ENCODE results near the gene TM4SF18.

The TM4SF18 gene

GRCh38 chr3:149362366-149362765 is 28.9 kb upstream of the TM4SF18 start:
- TF ChIP-seq ZNF184 (tag by site-specific recombination; IDR thresholded peaks at IDR 0.05) (no peak), ZSCAN5A (tag by site-specific recombination; IDR thresholded peaks at IDR 0.05) (no peak), ZNF830 (tag by site-specific recombination; IDR thresholded peaks at IDR 0.05; ENCODE audit: low read depth) (no peak), ZNF248 (tag by site-specific recombination; IDR thresholded peaks at IDR 0.05) (no peak), ZNF202 (tag by site-specific recombination; IDR thresholded peaks at IDR 0.05; ENCODE audit: borderline replicate concordance) (no peak), ZNF658 (tag by site-specific recombination; IDR thresholded peaks at IDR 0.05) (no peak), ZNF398 (tag by site-specific recombination; IDR thresholded peaks at IDR 0.05) (no peak), ZBTB49 (tag by site-specific recombination; IDR thresholded peaks at IDR 0.05; ENCODE audit: low read depth) (no peak), ZNF473 (tag by site-specific recombination; IDR thresholded peaks at IDR 0.05) (no peak), ZNF391 (tag by site-specific recombination; IDR thresholded peaks at IDR 0.05; ENCODE audit: borderline replicate concordance, low read depth) (no peak), ZNF148 (tag by site-specific recombination; IDR thresholded peaks at IDR 0.05; ENCODE audit: borderline replicate concordance) (no peak), HOXA7 (CRISPR knock-in tag; IDR thresholded peaks at IDR 0.05; ENCODE audit: borderline replicate concordance) (no peak), ZNF600 (tag by site-specific recombination; IDR thresholded peaks at IDR 0.05) (no peak), ZNF560 (tag by site-specific recombination; IDR thresholded peaks at IDR 0.05; ENCODE audit: borderline replicate concordance) (no peak), ZNF214 (tag by site-specific recombination; IDR thresholded peaks at IDR 0.05; ENCODE audit: borderline replicate concordance) (no peak), ZBTB17 (tag by site-specific recombination; IDR thresholded peaks at IDR 0.05) (no peak), ZNF423 (tag by site-specific recombination; IDR thresholded peaks at IDR 0.05) (no peak), ZNF280D (tag by site-specific recombination; IDR thresholded peaks at IDR 0.05) (no peak), ZNF416 (tag by site-specific recombination; IDR thresholded peaks at IDR 0.05) (no peak)
- no peaks in the 10 kb centered on the region for H3K9me3 ChIP-seq (ENCODE audit: control insufficient read depth, insufficient read depth, low read depth, low read length)
- no peaks in the 10 kb centered on the region for H3K36me3 ChIP-seq (ENCODE audit: control insufficient read depth in 2 of 2, insufficient read depth in 1 of 2, low read length in 2 of 2)
- no peak overlapping the region for H3K27ac ChIP-seq (ENCODE audit: extremely low read depth, low read depth, low read length)
- CTCF ChIA-PET, result interaction anchor here (0.8 to 1.7 kb wide), 2 partner anchors 9 to 11 kb away, joined by 3 to 9 read pairs; no protein-coding TSS in a partner anchor
- POLR2A ChIA-PET, result no interaction called here
- H3K4me1 ChIP-seq (ENCODE audit: control insufficient read depth, insufficient read depth, low read length), result no peaks in the 10 kb centered on the region
- H3K4me3 ChIP-seq (ENCODE audit: low read depth, low read length), result no peak overlapping the region

Data from HEK293 (cell line).